Stimulated activated CD8-positive, alpha-beta memory T cell treated with anti-CD3 and anti-CD28 coated beads, Interleukin-15, amount 100 ng/mL, for 4 hours (primary cell): ENCODE results near the gene CAPN12.
"Not testable (repeated sequence)": the region's sequence is repeated elsewhere in the genome, so short reads cannot be mapped to it uniquely, and the experiment has no call there.

ENCODE experiments used
- DNase-seq, 2 donors: peaks; one replicate each; pipeline ENCODE4 v3.0.0-alpha.2; 2020; ENCODE audit warnings: low read depth in 2 of 2

Gene CAPN12, protein sequence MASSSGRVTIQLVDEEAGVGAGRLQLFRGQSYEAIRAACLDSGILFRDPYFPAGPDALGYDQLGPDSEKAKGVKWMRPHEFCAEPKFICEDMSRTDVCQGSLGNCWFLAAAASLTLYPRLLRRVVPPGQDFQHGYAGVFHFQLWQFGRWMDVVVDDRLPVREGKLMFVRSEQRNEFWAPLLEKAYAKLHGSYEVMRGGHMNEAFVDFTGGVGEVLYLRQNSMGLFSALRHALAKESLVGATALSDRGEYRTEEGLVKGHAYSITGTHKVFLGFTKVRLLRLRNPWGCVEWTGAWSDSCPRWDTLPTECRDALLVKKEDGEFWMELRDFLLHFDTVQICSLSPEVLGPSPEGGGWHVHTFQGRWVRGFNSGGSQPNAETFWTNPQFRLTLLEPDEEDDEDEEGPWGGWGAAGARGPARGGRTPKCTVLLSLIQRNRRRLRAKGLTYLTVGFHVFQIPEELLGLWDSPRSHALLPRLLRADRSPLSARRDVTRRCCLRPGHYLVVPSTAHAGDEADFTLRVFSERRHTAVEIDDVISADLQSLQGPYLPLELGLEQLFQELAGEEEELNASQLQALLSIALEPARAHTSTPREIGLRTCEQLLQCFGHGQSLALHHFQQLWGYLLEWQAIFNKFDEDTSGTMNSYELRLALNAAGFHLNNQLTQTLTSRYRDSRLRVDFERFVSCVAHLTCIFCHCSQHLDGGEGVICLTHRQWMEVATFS

DNA sequence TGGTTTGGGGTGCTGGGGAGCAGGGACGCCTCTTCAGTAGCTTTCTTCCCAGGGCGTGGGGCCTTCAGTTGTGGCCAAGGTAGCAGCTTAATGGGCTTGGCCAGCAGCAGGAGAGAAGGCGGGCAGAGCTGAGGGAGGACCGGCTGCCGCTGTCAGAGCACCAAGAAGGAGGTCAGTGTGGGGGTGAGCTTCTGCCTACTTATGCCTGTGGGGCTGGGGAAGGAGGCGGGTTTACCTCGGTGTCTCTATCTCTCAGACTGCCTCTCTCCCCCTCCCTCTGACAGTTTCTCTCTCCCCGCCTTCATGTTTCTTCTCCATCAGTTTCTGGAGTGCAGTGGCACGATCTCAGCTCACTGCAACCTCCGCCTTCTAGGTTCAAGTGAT lies at the start of gene CAPN12:
CAPN12 (minus strand) TSS at position 177 of the 384 bp plus-strand sequence. CDS start 309 bp downstream, outside the sequence.
- no peak for DNase-seq

DNA sequence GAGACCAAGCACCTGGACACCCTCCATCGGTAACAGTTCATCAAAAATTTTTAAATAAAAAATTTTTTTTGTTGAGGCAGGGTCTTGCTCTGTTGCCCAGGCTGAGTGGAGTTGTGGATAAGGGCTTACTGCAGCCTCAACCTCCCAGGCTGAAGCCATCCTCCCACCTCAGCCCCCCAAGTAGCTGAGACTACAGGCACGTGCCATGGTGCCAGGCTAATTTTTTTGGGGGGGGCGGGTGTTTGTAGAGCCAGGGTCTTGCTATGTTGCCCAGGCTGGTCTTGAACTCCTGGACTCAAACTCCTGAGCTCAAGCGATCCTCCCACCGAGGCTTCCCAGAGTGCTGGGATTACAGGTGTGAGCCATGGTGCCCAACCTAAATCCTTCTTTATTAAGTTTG lies 49.4 kb upstream of the CAPN12 start:
- DNase-seq, result no peak

- no peak for DNase-seq
Measured at GRCh38 chr19:38793177-38793576, 48.9 kb upstream of the CAPN12 start.

DNA sequence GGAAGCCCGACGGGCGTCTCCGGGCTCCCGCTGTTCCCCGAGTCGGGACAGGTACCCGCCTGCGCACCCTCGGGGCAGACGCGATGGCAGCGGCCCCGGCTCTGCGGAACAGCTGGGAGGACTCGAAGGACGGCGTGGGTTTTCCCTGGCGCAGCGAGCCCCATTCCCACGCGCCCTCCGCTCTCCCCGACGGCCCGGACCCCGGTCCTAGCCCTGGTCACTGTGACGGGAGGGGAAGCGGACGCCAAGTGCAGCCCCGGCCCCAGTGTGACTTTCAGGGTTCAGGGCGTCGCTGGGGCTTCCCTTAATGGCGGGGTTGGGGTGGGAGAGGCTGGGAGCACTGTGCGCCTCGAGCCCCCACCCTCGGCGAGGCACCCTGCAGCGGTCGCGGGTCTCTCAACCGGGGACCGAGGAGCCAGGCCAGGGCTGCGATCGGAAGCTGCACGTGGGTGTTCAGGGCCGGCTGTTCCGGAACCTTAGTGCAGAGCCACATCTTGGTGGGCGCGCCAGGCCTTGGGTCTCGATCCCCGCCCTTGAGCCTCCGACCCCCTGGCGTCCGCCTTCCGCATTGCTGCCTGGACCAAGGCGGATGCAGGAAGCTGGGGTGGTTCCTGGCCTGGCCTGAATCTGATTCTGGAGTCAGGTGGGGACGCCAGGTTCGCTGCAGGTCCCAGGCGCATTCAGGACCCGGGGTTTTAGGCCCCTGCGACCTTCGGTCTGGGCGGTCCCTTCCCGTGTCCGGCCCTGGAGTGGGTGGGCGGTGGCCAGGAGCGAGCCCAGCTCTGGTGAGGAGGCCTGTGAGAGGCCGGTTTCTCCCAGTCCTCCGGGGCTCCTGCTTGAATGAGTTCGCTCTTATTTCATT lies 48.2 kb upstream of the CAPN12 start:
- DNase-seq, result no peak

DNA sequence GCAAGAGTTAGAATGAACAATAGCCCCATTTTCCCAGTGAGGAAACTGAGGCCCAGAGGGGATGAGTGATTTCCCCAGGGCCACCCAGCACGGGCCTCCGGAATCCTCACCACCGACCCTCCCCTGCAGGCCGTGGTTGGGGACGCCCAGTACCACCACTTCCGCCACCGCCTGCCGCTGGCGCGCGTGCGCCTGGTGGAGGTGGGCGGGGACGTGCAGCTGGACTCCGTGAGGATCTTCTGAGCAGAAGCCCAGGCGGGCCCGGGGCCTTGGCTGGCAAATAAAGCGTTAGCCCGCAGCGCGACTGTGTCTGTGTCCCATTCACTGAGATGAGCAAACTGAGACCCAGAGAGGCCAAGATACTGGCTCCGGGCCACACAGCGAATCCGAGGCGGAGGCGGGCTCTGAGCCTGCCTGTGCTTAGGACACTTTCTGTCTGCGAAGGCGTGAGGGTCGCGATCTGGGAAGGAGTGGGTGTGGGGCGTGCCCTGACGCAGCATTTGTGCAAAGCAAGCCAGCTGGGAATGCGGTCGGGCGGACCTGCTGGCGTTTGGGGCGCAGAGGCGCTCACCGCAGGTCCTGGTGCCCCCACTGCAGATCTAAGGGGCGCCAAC lies 47.3 kb upstream of the CAPN12 start:
- DNase-seq, result not testable (repeated sequence)

GRCh38 chr19:38790507-38791403 lies 46.5 kb upstream of the CAPN12 start:
- DNase-seq, result not testable (repeated sequence)

DNA sequence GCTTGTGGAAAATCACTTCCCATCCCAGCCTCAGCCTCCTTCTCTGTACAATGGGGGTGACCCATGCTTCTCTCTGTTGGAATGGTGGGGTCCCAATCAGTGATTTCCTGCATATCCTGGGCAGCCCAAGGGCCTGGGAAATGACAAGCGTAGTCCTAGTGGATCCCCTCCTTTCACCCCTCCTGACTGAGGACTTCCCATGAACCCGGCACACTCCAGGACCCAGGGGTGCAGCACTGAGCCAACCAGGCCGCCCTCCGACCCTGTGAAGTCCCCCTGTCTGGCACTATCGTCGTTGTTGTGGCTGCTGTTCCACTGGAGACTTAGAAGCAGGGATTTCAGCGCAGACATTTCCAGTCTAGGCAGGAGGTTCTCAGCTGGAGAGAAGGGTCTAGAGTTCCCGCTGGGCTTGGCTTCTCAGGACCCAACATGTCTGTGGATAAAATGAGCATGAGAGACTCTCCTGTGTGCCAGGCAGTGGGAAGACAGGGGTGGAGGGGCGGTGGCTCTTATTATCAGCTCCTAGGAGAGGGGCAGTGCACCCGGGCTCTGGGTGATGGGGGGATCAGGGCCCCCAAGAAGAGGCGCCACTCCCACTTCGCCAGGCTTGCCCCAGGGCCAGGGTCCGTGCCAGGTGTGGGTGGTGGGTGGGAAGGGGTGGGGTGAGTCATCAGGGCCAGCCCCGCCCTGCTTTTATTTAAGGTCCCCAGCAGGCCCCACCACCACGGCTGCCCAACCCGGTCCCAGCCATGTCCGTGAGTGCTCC lies 44.4 kb upstream of the CAPN12 start, which contains the start of gene LGALS7B:
LGALS7B (plus strand) TSS at position 723 of the 766 bp plus-strand sequence; CDS start at position 750, 27 bp downstream.
- DNase-seq, result no peak

DNA sequence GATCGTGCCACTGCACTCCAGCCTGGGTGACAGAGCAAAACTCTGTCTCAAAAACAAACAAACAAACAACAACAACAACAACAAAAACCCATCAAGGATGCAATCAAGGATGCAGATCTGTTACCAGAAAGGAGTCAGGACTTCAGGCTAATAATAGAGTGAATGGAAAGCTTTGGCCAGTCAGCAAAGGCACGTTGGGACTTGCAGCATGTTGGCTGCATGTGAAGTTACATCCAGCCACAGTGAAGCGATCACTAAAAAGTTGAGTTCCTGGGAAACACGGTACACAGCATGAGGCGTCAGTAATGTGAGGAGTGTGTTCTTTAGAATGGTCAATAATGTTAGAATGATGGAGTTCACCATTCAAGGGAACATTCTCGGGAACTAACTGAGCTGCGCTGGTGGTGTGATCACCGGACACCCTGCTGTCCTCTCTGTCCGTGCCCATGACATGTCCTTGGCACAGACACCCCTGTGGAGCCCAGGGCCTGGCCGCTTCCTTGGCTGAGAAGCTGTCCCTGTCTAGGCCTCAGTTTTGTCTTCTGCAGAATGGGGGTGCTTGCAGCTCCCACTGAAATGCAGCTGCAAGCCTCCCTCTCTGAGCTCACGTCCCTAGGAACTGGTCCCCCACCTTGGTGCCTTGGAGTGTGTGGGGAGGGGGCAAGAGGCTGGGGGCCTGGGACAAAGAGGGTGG lies 42.4 kb upstream of the CAPN12 start:
- no peak for DNase-seq

GRCh38 chr19:38786061-38786460 lies 41.8 kb upstream of the CAPN12 start:
- not testable (repeated sequence) for DNase-seq

- DNase-seq, result no peak
Measured at GRCh38 chr19:38785187-38785699, 41.0 kb upstream of the CAPN12 start.

GRCh38 chr19:38784224-38784623 lies 40.0 kb upstream of the CAPN12 start:
- no peak for DNase-seq

DNA sequence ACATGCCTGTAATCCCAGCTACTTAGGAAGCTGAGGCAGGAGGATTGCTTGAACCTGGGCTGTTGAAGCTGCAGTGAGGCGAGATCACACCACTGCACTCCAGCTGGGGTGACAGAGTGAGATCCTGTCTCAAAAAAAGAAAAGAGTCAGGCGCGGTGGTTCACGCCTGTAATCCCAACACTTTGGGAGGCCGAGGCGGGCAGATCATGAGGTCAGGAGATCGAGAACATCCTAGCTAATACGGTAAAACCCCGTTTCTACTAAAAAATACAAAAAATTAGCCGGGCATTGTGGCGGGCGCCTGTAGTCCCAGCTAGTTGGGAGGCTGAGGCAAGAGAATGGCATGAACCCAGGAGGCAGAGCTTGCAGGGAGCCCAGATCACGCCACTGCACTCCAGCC lies 37.9 kb upstream of the CAPN12 start:
- not testable (repeated sequence) for DNase-seq

GRCh38 chr19:38781058-38781457 lies 36.8 kb upstream of the CAPN12 start:
- DNase-seq, result no peak

DNA sequence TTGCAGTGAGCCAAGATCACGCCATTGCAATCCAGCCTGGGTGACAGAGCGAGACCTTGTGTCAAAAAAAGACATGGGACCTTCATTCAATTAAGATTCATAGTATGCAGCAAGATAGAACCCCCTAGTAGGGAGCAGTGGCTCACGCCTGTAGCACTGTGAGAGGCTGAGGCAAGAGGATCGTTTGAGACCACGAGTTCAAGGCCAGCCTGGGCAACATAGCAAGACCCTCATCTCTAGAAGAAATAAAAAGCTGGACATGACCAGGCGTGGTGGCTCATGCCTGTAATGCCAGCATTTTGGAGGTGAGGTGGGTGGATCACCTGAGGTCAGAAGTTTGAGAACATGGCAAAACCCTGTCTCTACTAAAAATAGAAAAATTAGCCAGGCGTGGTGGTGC lies 36.2 kb upstream of the CAPN12 start:
- DNase-seq, result no peak

DNA sequence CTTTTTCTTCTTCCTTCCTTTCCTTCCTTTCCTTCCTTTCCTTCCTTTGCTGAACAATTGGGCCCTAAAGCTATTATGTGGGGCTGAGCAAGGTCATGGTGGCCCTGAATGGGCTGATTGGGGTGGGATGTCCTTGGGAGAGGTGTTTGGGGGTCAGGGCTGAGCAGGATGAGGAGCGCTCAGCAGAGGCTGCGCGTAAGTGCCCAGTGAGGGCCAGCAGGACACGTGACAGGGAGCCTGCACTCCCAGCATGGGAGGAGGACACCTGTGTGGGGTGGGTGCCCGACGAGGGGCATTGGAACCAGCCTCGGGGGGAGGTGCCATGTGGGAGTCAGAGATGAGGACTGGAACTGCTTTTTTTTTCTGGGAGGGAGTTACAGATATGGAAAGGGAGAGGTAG lies 34.5 kb upstream of the CAPN12 start:
- no peak for DNase-seq

DNA sequence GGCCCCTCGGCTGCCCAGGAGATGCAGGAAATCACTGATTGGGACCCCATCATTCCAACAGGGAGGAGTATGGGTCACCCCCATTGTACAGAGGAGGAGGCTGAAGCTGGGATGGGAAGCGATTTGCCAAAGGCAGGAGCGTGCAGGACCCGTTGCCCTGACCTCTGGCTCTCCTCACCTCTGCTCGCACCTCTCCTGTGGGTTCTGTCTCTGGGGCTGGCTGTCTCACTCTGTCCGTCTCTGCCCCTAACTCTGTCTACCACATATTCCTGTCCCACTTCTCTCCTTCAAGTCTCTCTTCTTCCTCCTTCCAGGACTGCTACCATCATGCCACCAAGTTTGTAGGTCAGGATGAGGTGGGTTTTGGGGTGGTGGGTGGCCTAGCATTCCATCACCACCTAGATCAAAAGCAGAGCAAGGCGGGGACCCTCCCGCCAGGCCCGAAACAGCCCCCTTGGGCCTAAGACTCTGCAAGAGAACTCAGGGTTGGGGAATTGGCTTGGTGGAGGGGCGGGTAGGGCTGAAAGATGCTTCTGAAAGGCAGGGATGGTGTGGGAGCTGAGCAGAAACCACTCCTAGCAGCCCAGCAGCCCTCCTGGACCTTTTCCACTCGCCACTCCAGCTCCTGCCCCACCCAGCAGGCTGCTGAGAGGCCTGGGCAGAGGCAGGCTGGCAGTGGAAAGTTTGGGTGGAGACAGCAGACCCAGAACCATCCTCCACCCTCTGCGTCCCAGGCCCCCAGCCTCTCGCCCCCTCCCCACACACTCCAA lies 30.1 kb upstream of the CAPN12 start:
- DNase-seq, result no peak

DNA sequence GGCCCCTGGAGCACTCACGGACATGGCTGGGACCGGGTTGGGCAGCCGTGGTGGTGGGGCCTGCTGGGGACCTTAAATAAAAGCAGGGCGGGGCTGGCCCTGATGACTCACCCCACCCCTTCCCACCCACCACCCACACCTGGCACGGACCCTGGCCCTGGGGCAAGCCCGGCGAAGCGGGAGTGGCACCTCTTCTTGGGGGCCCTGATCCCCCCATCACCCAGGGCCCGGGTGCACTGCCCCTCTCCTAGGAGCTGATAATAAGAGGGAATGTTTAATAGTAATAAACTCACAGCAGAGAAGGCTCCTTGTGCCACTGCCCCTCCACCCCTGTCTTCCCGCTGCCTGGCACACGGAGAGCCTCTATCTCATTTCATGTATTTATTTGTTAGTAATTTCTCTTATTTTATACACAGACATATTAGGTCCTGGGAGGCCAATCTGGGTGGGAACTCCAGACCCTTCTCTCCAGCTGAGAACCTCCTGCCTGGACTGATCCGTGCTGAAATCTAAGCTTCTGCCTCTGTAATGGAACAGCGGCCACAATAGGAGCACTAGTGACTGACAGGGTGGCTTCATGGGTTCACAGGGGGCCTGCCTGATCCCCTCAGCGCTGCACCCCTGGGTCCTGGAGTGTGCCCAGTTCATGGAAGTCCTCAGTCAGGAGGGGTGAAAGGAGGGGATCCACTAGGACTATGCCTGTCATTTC lies 29.3 kb upstream of the CAPN12 start, which contains the start of gene LGALS7:
LGALS7 (minus strand) TSS at position 49 of the 709 bp plus-strand sequence; CDS start at position 24, 25 bp downstream.
- DNase-seq, result no peak
